Limb (tissue), 2 donors: ENCODE data around the gene SH3BP5L.
"Not testable (repeated sequence)": the region's sequence is repeated elsewhere in the genome, so short reads cannot be mapped to it uniquely, and the experiment has no call there.

Experiments
- DNase-seq, 2 donors: peaks; one replicate each; pipeline ENCODE4 v3.0.0-alpha.2; 2016; ENCODE audit errors: extremely low spot score in 2 of 2

The SH3BP5L gene

GRCh38 chr1:248810727-248811513 is 14.8 kb downstream of the SH3BP5L start:
- no peak for DNase-seq

GRCh38 chr1:248810000-248810726 is 15.6 kb downstream of the SH3BP5L start:
- no peak for DNase-seq

- no peak for DNase-seq
Measured at GRCh38 chr1:248808876-248809275, 16.8 kb downstream of the SH3BP5L start.

- DNase-seq, result peak in 1 of 2 donors; percentile 47
Measured at GRCh38 chr1:248807067-248807737, 18.5 kb downstream of the SH3BP5L start.

- no peak for DNase-seq
Measured at GRCh38 chr1:248805876-248806275, 19.8 kb downstream of the SH3BP5L start.

- no peak for DNase-seq
Measured at GRCh38 chr1:248804771-248805681, 20.7 kb downstream of the SH3BP5L start.

GRCh38 chr1:248803501-248803900 is 22.2 kb downstream of the SH3BP5L start:
- not testable (repeated sequence) for DNase-seq

- DNase-seq, result no peak
Measured at GRCh38 chr1:248802454-248802853, 23.3 kb downstream of the SH3BP5L start.

GRCh38 chr1:248800459-248800858 is 25.3 kb downstream of the SH3BP5L start:
- DNase-seq, result no peak

- DNase-seq, result no peak
Measured at GRCh38 chr1:248798791-248799190, 26.9 kb downstream of the SH3BP5L start.

GRCh38 chr1:248794663-248795062 is 31.1 kb downstream of the SH3BP5L start:
- DNase-seq, result not testable (repeated sequence)

- no peak for DNase-seq
Measured at GRCh38 chr1:248793592-248793991, 32.1 kb downstream of the SH3BP5L start.

- no peak for DNase-seq
Measured at GRCh38 chr1:248792342-248792741, 33.4 kb downstream of the SH3BP5L start.

GRCh38 chr1:248791010-248791409 is 34.7 kb downstream of the SH3BP5L start:
- no peak for DNase-seq

GRCh38 chr1:248790456-248790855 is 35.3 kb downstream of the SH3BP5L start:
- no peak for DNase-seq

- not testable (repeated sequence) for DNase-seq
Measured at GRCh38 chr1:248789337-248789736, 36.4 kb downstream of the SH3BP5L start.

- DNase-seq, result no peak
Measured at GRCh38 chr1:248788327-248788726, 37.4 kb downstream of the SH3BP5L start.

- DNase-seq, result no peak
Measured at GRCh38 chr1:248787430-248787829, 38.3 kb downstream of the SH3BP5L start.

GRCh38 chr1:248786156-248786555 is 39.6 kb downstream of the SH3BP5L start:
- no peak for DNase-seq

GRCh38 chr1:248783367-248783766 is 42.3 kb downstream of the SH3BP5L start:
- DNase-seq, result no peak
